ENCODE measurements around the gene PLAC8L1.

- TF ChIP-seq POLR2AphosphoS5 (IDR thresholded peaks at IDR 0.05; ENCODE audit: low read depth, low read length) (no peak), POLR2A (IDR thresholded peaks at IDR 0.05; ENCODE audit: low read depth, low read length) (no peak), TAF1 (IDR thresholded peaks at IDR 0.05; ENCODE audit: low read depth, low read length) (no peak), PAX5 (IDR thresholded peaks at IDR 0.05; ENCODE audit: insufficient read depth, low read length, severe bottlenecking) (no peak), SPI1 (IDR thresholded peaks at IDR 0.05; ENCODE audit: low read depth, low read length) (no peak), POU2F2 (IDR thresholded peaks at IDR 0.05; ENCODE audit: low read depth, low read length) (no peak)
Observed at GRCh38 chr5:146042628-146043279, 62.6 kb downstream of the PLAC8L1 start.

Data from GM12891 (cell line).